KOPT-K1 (cell line): ENCODE results near the gene TNNT3.
A peak's percentile ranks its signal among the peaks of the same experiment; 100 is the strongest.

ENCODE experiments used
- H3K27ac ChIP-seq: fragments of 200-600 bp; sonication (generic); 2 replicates; pipeline ENCODE4 v1.5.1; 2016; ENCODE audit warnings: antibody characterized with exemption, mild to moderate bottlenecking, low read depth, low read length; ENCODE audit not compliant: poor library complexity, severe bottlenecking
- H3K36me3 ChIP-seq: fragments of 200-600 bp; sonication (generic); 2 replicates; pipeline ENCODE4 v1.5.1; 2017; ENCODE audit warnings: antibody characterized with exemption, mild to moderate bottlenecking, low read length, moderate library complexity; ENCODE audit not compliant: insufficient read depth
- H3K9me3 ChIP-seq: fragments of 200-600 bp; sonication (generic); 2 replicates; pipeline ENCODE4 v1.5.1; 2017; ENCODE audit warnings: antibody characterized with exemption, low read length, mild to moderate bottlenecking; ENCODE audit not compliant: insufficient read depth, poor library complexity, severe bottlenecking

The TNNT3 gene

DNA sequence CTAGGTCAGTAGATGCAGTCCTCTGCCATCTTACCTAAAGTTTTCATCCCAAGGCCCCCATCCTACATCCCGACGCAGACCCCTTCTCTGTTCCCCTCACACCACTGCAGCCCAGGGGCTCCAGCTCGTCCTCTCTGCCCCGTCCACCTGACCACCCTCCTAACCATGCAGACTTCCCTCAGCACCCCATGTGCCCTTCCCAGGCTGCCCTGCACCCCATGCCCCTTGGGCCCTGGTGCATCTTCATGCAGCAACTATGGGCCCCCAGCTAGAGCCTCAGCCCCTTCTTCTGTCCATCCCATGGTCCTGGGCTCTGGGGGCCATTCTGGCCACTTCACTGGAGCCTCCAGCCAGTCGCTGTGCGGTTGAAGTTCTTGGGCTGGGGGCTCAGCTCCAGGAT lies 30.7 kb upstream of the TNNT3 start:
- H3K9me3 ChIP-seq = no peaks in the 10 kb centered on the region
- peaks cover 29% of the 10 kb centered on the region for H3K36me3 ChIP-seq
- peak overlapping the region; percentile 98 for H3K27ac ChIP-seq

GRCh38 chr11:1889224-1889930 lies 30.1 kb upstream of the TNNT3 start:
- no peaks in the 10 kb centered on the region for H3K9me3 ChIP-seq
- peak overlapping the region; percentile 98 for H3K27ac ChIP-seq
- H3K36me3 ChIP-seq = peaks cover 24% of the 10 kb centered on the region

- peak overlapping the region; percentile 98 for H3K27ac ChIP-seq
- H3K36me3 ChIP-seq = peaks cover 16% of the 10 kb centered on the region
- no peaks in the 10 kb centered on the region for H3K9me3 ChIP-seq
Observed at GRCh38 chr11:1889941-1890855, 29.3 kb upstream of the TNNT3 start.

DNA sequence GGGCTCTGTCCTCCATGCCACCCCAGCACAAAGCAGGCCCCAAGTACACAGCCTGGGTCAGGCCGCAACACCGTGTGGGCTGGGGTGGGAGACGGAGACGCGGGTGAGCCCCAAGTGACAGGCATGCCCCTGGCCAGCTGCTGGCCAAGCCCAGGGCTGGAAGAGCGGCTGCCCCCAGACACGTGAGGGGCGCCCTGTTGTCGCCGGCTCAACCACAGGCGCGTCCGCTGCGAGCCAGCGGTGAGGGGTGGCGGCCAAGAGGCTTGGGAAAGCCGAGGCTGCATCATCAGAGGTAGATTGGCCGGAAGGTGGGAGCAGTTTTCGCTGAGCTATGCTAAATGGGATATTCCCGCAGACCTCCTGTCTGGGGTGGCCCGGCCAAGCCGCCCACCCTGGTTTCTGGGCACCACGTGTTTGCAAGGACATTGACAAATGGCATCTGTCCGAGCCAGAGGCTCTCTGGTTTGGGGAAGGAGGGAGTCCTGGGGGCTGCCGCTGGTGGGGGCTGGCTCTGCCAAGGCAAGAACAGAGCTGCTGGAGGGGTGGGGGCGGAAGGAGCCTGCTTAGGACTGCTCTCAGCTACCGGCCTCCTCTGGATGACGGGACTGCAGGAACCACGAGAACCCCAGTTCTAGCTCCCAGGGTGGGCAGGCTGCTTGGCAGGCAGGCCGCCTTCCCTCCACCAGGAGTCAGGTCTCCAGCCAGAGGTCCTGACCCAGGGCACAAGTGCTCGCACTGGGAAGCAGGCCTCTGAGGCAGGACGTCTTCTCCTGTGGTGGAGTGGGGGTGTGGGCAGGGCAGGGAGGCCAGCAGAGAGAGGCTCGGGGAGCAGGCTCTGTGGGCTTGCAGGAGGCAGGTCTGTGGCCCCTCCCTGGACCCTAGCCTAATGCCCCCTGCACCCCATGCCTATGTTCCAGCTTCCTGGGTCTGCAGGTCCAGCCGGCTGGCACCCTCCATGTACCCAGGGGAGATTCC lies 28.4 kb upstream of the TNNT3 start:
- peak overlapping the region; percentile 98 for H3K27ac ChIP-seq
- H3K36me3 ChIP-seq = peaks cover 7% of the 10 kb centered on the region; the same call in 1 of the 2 replicates
- no peaks in the 10 kb centered on the region for H3K9me3 ChIP-seq

DNA sequence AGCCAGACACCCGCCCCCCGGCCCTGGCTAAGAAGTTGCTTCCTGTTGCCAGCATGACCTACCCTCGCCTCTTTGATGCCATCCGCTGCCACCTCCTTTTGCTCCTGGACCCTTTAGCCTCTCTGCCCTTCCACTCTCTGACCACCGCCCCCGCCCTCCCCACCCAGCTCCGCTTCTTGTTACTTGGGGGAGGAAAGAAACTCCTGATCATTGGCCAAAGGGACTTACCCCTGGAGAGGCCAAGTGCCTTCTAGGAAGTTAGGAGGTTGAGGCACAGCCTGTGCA lies 27.7 kb upstream of the TNNT3 start, which contains the start of gene PRR33:
Gene PRR33, minus strand, starts transcription at position 65 of the 285 bp plus-strand sequence. CDS start 1,311 bp downstream, outside the sequence.
- H3K9me3 ChIP-seq = no peaks in the 10 kb centered on the region
- H3K36me3 ChIP-seq = peaks cover under 1% of the 10 kb centered on the region; the same call in 1 of the 2 replicates
- H3K27ac ChIP-seq = peak within 1 kb of the TSS; percentile 98

- H3K9me3 ChIP-seq = no peaks in the 10 kb centered on the region
- H3K36me3 ChIP-seq = no peaks in the 10 kb centered on the region; the same call in 1 of the 2 replicates
- peak overlapping the region; percentile 98 for H3K27ac ChIP-seq
Observed at GRCh38 chr11:1892116-1892515, 27.4 kb upstream of the TNNT3 start.

DNA sequence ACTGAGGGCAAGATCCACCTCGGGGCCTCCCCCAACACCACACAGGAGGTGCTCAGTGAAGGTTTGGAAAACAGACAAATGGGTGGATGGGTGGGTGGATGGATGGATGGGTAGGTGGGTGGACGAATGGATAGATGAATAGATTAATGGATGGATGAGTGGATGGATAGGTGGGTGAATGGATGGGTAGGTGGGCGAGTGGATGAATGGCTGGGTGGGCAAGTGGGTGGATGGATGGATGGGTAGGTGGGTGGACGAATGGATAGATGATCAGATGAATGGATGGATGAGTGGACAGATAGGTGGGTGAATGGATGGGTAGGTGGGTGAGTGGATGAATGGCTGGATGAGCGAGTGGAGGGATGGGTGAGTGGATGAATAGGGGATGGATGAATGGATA lies 26.9 kb upstream of the TNNT3 start:
- no peaks in the 10 kb centered on the region for H3K9me3 ChIP-seq
- H3K36me3 ChIP-seq = no peaks in the 10 kb centered on the region; the same call in 1 of the 2 replicates

DNA sequence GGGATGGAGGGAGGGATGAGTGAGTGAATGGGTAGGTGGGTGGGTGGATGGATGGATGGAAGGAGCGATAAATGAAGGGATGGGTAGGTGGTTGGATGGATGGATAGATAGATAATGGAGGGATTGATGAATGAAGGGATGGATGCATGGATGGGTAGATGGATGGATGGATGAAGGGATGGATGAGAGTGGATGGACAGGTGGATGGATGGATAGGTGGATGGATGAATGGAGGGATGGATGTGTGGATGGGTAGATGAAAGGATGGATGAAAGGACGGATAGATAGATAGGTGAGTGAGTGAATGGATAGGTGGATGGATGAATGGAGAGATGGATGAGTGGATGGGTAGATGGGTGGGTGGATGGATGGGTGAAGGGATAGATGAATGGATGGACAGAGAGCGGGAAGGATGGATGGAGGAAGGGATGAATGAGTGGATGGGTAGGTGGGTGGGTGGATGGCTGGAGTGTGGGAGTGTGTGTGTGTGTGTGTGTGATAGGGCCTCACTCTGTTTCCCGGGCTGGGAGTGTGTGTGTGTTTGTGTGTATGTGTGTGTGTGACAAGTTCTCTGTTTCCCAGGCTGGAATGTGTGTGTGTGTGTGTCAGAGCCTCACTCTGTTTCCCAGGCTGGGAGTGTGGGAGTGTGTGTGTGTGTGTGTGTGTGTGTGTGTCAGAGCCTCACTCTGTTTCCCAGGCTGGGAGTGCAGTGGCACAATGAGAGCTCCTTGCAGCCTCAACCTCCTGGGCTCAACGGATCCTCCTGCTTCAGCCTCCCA lies 25.7 kb upstream of the TNNT3 start:
- H3K9me3 ChIP-seq = no peaks in the 10 kb centered on the region
- no peaks in the 10 kb centered on the region for H3K36me3 ChIP-seq
- no peak overlapping the region for H3K27ac ChIP-seq

More for the DNA sequence above, 26.9 kb upstream of the TNNT3 start:
- H3K27ac ChIP-seq = peak overlapping the region; percentile 98

GRCh38 chr11:1894759-1895158 lies 24.7 kb upstream of the TNNT3 start:
- H3K9me3 ChIP-seq = no peaks in the 10 kb centered on the region
- no peaks in the 10 kb centered on the region for H3K36me3 ChIP-seq
- no peak overlapping the region for H3K27ac ChIP-seq

GRCh38 chr11:1896468-1896867 lies 23.0 kb upstream of the TNNT3 start:
- H3K9me3 ChIP-seq = no peaks in the 10 kb centered on the region
- H3K27ac ChIP-seq = no peak overlapping the region
- no peaks in the 10 kb centered on the region for H3K36me3 ChIP-seq

GRCh38 chr11:1896923-1897322 lies 22.6 kb upstream of the TNNT3 start:
- Histone ChIP-seq H3K27ac (no peak overlapping the region), H3K9me3 (no peaks in the 10 kb centered on the region), H3K36me3 (no peaks in the 10 kb centered on the region)

- H3K36me3 ChIP-seq = no peaks in the 10 kb centered on the region
- H3K9me3 ChIP-seq = no peaks in the 10 kb centered on the region
- no peak overlapping the region for H3K27ac ChIP-seq
Observed at GRCh38 chr11:1899090-1899489, 20.4 kb upstream of the TNNT3 start.

DNA sequence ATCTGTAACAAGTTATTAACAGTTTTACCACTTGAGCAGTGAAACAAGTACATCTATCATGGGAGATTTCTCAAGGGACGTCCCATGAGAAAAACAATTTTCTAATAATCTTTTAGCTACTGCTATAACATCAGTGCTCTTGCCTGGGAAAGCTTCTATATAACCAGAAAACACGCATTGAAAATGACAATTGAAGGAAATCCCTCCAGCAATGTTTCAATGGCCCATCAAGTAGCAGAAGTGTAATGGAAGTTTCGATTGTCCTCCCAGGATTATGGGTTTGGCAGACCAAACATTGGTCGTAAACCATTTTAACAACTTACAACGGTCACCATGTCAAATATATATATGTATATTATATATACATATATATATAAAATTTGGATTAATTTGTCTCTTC lies 19.8 kb upstream of the TNNT3 start:
- Histone ChIP-seq H3K9me3 (no peaks in the 10 kb centered on the region), H3K27ac (no peak overlapping the region), H3K36me3 (no peaks in the 10 kb centered on the region)

GRCh38 chr11:1906181-1906580 lies 13.3 kb upstream of the TNNT3 start:
- no peaks in the 10 kb centered on the region for H3K9me3 ChIP-seq

More at GRCh38 chr11:1906181-1906580, 13.3 kb upstream of the TNNT3 start:
- Histone ChIP-seq H3K27ac (no peak overlapping the region), H3K36me3 (no peaks in the 10 kb centered on the region)
